ENCODE data around the gene CALML3.

The CALML3 gene

GRCh38 chr10:5574642-5575131, 49.9 kb downstream of the CALML3 start:
- H3K27ac ChIP-seq (ENCODE audit: low read length), result no peak overlapping the region
- H3K9ac ChIP-seq (ENCODE audit: low read length), result no peak overlapping the region
- no peaks in the 10 kb centered on the region for H3K4me1 ChIP-seq (ENCODE audit: control insufficient read depth, low read depth, low read length)
- H3K27me3 ChIP-seq (ENCODE audit: control insufficient read depth, insufficient read depth, low read length), result no peaks in the 10 kb centered on the region
- no peaks in the 10 kb centered on the region for H3K9me3 ChIP-seq (ENCODE audit: control insufficient read depth, low read depth, low read length)
- no peak overlapping the region for H3K4me3 ChIP-seq (ENCODE audit: low read length)
- no peaks in the 10 kb centered on the region for H3K36me3 ChIP-seq (ENCODE audit: control insufficient read depth, low read depth, low read length)

GRCh38 chr10:5575144-5575481, 50.4 kb downstream of the CALML3 start:
- H3K36me3 ChIP-seq (ENCODE audit: control insufficient read depth, low read depth, low read length), result no peaks in the 10 kb centered on the region
- no peak overlapping the region for H3K27ac ChIP-seq (ENCODE audit: low read length)
- H3K4me3 ChIP-seq (ENCODE audit: low read length), result no peak overlapping the region
- no peaks in the 10 kb centered on the region for H3K9me3 ChIP-seq (ENCODE audit: control insufficient read depth, low read depth, low read length)
- no peak overlapping the region for H3K9ac ChIP-seq (ENCODE audit: low read length)
- H3K4me1 ChIP-seq (ENCODE audit: control insufficient read depth, low read depth, low read length), result no peaks in the 10 kb centered on the region
- H3K27me3 ChIP-seq (ENCODE audit: control insufficient read depth, insufficient read depth, low read length), result no peaks in the 10 kb centered on the region

GRCh38 chr10:5575482-5576153, 50.9 kb downstream of the CALML3 start:
- no peaks in the 10 kb centered on the region for H3K9me3 ChIP-seq (ENCODE audit: control insufficient read depth, low read depth, low read length)
- H3K36me3 ChIP-seq (ENCODE audit: control insufficient read depth, low read depth, low read length), result no peaks in the 10 kb centered on the region
- H3K4me3 ChIP-seq (ENCODE audit: low read length), result no peak overlapping the region
- no peaks in the 10 kb centered on the region for H3K4me1 ChIP-seq (ENCODE audit: control insufficient read depth, low read depth, low read length)
- H3K27me3 ChIP-seq (ENCODE audit: control insufficient read depth, insufficient read depth, low read length), result no peaks in the 10 kb centered on the region
- no peak overlapping the region for H3K9ac ChIP-seq (ENCODE audit: low read length)
- H3K27ac ChIP-seq (ENCODE audit: low read length), result no peak overlapping the region

- no peaks in the 10 kb centered on the region for H3K9me3 ChIP-seq (ENCODE audit: control insufficient read depth, low read depth, low read length)
- H3K27me3 ChIP-seq (ENCODE audit: control insufficient read depth, insufficient read depth, low read length), result no peaks in the 10 kb centered on the region
- no peak overlapping the region for H3K27ac ChIP-seq (ENCODE audit: low read length)
- no peaks in the 10 kb centered on the region for H3K4me1 ChIP-seq (ENCODE audit: control insufficient read depth, low read depth, low read length)
- H3K36me3 ChIP-seq (ENCODE audit: control insufficient read depth, low read depth, low read length), result no peaks in the 10 kb centered on the region
- no peak overlapping the region for H3K4me3 ChIP-seq (ENCODE audit: low read length)
- no peak overlapping the region for H3K9ac ChIP-seq (ENCODE audit: low read length)
These were observed 51.5 kb downstream of the CALML3 start for GRCh38 chr10:5576154-5576748.

Measured in iPS-18a (cell line).